Ureter (tissue), 1 donor: ENCODE measurements around the gene DCC. TPM values are rescaled to one million over a fixed set of nuclear protein-coding genes. Genes with fewer than 3 reads are reported as not detected.

Experiments
- DNase-seq: peaks from one replicate; pipeline ENCODE4 v3.0.0-alpha.2; 2020; ENCODE audit warnings: low spot score
- total RNA-seq: library from RNA; stranded (reverse); gene quantifications from one replicate; pipeline ENCODE4 v1.2.4, GENCODE V29; 2023
- donor health status: DM: yes; HTN: yes; CAD: no.

Gene DCC, protein sequence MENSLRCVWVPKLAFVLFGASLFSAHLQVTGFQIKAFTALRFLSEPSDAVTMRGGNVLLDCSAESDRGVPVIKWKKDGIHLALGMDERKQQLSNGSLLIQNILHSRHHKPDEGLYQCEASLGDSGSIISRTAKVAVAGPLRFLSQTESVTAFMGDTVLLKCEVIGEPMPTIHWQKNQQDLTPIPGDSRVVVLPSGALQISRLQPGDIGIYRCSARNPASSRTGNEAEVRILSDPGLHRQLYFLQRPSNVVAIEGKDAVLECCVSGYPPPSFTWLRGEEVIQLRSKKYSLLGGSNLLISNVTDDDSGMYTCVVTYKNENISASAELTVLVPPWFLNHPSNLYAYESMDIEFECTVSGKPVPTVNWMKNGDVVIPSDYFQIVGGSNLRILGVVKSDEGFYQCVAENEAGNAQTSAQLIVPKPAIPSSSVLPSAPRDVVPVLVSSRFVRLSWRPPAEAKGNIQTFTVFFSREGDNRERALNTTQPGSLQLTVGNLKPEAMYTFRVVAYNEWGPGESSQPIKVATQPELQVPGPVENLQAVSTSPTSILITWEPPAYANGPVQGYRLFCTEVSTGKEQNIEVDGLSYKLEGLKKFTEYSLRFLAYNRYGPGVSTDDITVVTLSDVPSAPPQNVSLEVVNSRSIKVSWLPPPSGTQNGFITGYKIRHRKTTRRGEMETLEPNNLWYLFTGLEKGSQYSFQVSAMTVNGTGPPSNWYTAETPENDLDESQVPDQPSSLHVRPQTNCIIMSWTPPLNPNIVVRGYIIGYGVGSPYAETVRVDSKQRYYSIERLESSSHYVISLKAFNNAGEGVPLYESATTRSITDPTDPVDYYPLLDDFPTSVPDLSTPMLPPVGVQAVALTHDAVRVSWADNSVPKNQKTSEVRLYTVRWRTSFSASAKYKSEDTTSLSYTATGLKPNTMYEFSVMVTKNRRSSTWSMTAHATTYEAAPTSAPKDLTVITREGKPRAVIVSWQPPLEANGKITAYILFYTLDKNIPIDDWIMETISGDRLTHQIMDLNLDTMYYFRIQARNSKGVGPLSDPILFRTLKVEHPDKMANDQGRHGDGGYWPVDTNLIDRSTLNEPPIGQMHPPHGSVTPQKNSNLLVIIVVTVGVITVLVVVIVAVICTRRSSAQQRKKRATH (N-terminal part only)
- 4.4 TPM for total RNA-seq

DNA sequence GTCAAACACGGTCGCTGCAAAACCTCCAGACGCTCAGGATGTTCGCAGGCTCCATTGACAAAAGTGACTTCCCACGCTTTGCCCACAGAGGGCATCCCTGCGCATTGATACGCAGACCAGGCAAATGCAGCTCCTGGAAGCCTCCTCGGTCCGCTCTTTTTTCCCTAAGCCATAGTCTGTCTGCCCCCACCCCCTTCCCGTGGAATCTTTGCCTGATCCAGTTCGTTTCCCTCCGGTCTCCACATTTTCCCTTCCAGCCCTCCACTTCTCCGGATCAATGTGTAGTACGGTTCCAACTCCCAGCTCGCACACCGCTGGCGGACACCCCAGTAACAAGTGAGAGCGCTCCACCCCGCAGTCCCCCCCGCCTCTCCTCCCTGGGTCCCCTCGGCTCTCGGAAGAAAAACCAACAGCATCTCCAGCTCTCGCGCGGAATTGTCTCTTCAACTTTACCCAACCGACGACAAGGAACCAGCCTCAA lies at the start of gene DCC:
DCC (plus strand) TSS at position 307 of the 481 bp plus-strand sequence. CDS start 591 bp downstream, outside the sequence.
- DNase-seq = peak; percentile 46

DNA sequence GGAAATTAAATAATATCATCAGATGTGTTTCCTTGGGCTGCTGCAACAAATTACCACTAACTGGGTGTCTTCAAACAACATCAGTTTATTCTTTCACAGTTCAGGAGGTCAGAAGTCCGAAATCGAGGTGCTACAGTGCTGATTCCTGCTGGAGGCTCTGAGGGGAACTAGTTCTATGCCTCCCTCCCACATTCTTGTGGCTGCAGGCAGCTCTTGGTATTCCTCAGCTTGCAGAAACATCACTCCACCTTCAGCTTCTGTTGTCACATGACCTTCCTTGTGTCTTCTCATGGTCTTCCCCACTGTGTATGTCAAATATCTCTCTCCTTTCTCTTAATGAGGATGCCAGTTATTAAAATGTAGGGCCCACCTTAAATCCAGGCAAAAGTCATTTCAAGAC lies 29.3 kb upstream of the DCC start:
- DNase-seq = no peak

DNA sequence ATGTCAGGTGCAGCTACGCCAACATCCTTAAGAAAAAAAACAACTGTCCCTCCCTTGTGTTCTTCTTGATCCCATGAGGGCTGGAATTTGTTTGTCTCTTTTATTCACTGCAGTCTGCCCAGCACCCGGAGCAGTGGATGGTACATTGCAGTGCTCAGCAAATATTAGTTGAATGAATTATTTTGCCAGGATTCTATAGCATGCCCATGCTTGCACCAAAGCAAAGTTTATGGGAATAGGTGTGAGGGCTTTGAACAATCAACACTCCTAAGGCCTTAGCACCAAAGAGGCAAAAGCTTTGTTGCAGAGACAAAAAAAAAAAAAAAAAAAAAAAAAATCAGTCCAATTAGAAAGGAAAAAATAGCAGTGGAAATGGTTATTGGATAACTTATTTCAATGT lies 28.7 kb upstream of the DCC start:
- no peak for DNase-seq

DNA sequence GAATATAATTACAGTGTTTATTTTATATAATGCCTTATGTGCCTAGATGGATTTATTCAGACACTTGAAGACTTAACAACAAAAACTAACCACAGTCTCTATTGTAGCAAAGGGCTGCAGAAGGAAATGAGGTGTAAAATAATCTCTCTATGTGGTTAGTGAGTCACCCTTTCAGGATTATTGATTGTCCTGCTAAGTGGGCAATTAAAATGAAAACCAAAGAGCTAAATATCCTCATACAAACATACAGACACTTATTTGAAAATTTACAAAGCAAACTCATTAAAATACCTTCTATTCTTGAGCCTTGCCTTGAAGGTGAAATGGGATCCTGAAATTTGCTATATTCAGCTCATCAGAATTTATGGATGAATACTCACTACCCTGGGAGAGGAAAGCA lies 27.7 kb upstream of the DCC start:
- no peak for DNase-seq

DNA sequence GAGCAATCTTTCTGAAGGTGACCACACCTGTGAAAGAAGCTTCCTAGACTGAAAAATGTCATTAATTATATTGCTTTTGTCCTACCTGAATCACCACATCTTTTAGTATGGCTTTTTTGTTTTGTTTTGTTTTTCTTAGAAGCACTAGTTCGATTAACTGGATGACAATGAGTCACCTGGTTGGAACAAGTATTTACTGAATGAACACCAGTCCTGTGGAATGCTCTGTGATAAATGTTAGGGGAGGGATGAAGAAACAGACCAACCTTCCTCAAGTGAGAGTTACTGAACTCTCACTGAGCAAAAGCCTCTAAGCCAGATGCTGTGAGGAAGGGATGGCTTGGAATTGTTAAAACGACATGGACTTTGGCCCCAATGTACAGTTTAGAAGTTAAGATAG lies 26.8 kb upstream of the DCC start:
- no peak for DNase-seq

DNA sequence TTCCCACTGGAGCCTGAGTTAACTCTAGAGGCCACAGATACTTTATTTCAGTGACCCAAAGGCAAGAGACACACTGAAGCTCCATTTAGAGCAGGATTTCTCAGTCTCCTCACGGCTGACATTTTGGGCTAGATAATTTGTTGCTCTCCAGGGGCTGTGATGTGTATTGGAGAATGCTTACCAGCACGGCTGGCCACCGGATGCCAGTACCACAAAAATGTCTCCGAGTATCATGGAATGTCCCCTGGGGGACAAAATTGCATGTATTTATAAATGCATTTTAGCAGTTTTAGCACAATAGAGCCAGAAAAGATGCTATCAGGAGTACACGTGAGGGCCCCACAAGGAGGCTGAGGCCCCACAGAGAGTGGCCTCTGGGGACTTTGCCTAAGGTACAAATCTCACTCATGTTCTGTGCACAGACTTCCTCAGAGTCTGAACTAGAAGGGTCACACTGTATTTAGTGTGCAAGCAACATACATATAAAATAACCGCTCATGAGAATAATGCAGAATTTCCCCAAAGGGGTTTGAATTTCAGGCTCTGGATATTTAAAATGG lies 20.5 kb upstream of the DCC start:
- no peak for DNase-seq

DNA sequence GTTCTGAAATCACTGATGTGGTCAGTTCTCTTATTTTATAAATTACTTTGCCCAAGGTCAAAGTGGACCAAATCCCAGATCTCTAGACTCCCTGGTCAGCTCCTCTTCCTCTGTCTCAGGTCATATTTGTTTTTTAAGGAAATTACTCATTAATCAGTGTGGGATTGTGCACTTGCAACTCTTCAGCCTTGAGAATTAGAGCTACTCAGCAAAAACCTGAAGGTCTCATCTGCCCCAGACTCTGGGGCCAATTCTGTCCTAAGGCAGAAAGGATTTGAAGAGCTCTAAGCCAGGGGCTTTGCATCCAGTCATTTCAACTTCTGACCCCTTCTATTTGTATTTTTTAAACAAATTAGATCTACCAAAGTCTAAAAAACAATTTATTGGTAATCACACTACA lies 17.7 kb upstream of the DCC start:
- DNase-seq = no peak

DNA sequence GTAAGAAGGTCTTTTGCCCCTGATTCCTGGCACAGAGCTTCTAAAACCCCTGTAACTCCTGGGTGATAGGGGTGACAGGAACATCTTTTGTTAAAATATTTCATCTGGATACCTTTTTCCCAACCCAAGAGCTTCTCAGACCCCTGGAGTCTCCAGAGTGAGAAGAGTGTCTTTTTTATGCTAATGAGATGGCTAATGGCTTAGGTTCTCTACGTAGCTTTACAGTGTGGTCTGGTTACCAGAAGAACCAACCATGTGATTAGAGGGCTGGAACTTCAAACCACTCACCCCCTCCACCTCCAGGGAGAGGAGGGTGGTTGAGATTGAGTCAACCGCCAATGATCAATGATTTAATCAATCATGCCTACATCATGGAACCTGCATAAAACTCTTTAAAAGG lies 16.2 kb upstream of the DCC start:
- DNase-seq = no peak

DNA sequence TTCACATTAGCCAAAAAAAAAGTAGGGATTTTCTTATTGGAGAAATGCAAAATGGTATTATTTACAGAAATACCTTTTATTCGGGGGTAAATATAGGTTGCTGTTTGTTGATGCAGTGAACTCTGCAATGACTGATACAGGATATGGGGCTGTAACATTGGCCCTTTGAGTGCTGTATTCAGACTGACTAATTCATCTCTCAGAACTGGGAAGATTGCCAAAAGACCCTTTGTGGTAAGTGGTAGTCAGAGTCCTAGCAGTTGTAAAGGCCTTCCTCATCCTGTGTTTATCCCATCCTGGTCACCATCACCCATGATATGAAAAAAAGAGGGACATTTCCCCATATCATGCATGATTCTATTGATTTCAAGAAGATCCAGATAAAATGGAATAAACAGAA lies 14.0 kb upstream of the DCC start:
- no peak for DNase-seq

DNA sequence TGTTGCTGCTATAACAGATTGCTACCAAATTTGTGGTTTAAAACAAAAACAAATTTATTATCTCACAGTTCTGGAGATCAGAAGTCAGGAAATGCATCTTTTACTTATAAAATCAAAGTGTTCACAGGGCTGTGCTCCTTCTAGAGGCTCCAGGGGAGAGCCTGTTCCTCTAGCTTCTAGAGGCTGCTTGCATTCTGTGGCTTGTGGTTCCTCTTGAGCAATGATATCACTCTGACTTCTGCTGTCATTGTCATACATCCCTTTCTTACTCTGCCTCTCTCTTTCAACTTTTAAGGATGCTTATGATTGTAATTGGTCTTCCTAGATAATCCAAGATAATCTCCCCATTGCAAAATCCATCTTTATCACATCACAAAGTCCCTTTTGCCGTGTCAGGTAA lies 6.1 kb upstream of the DCC start:
- no peak for DNase-seq

DNA sequence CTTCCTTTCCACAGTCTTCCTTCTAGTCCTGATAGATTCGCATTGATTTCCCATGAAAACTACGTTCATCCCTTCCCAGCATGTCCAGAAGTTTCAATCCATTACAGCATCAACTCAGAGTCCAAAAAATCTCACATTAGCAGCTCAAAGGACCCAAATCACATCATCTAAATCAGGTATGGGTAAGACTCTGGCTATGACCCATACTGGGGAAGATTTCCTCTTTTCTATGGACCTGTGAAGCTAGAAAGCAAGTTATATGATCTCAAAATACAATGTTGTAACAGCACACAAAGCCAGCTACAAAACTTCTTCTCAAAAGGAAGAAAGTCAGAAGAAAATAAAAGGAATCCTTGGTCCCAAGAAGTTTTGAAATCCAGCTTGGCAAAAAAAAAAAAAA lies 5.7 kb upstream of the DCC start:
- no peak for DNase-seq

DNA sequence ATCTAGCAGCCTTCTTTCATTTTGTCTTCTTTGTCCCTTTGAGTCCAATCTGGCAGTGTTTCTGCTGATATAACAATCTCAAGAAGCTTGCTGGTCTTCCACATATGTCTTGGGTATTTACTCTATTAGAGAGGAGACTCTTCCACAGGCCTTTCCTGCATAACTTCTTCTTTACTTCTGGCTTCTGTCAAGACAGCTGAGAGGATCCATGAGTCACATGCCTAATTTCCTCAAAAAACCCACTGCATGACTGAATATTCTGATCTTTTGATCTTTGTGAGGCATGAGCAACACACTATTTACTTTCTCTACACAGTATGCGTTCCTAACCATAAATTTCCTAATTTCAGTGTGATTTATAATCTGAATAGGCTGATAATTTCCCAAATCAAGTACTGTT lies 5.1 kb upstream of the DCC start:
- DNase-seq = no peak

DNA sequence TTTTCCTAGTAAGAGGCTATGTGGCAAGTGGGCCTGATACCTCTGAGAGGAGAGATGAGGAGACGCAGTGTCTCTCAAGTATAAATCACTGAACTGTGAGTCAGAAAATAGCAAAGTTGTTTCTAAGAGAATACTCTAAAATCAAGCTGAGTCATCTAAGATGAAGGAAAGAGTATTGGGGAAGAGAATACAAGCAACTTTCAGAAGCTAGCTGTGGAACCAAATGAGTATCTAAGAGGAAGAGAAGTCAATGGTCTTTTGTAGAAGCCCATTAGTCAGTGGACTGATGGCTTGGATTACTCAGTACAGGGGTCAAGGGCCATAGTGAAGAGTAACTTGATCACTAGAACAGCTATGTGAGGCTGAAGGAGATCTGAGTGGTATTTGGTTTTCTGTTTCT lies 2.7 kb upstream of the DCC start:
- no peak for DNase-seq

DNA sequence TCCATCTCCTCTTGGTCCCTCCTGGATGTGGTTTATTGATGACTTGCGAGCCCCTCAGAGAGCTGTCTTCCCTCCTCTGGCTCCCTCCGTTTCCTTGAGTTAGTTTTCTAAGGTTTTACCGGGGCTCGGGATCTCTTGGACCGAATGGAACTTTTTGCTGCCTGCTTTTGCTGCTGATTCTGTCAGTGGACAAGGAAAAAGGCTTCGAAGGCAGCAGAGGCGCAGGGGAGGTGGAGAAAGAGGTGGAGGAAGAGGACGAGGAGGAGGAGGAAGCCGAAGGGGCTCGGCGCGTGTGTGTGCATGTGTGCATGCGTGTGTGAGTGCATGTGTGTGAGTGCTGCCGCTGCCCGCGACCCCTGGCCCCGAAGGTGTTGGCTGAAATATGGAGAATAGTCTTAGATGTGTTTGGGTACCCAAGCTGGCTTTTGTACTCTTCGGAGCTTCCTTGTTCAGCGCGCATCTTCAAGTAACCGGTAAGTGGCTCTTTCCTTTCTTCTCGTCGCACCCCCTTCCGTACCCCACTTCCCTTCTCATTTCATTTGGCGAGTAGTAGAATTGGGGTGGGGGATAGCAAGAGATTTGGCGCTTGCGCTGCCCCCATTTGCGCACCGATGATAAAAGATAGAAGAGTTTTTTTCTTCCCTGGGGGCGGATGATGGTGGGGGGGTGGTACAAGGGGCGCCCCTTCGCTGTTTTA lies 557 bp downstream of the DCC start:
- DNase-seq = no peak

DNA sequence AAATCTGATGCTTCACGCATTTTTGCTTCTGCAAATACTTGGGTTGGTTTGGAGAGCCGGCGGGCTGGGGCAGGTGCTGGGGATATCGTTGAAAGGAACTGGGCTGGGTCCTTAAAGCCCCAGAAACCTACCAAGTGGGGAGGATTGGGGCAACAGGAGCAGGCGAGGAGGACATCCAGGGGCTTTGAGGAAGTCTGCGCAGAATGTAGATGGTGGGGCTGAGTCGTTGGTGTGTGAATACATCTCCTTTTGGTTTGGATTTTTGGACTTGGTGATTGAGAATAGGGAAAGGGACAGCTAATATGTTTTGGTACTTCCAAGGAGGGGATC lies 1.1 kb downstream of the DCC start:
- DNase-seq = no peak

DNA sequence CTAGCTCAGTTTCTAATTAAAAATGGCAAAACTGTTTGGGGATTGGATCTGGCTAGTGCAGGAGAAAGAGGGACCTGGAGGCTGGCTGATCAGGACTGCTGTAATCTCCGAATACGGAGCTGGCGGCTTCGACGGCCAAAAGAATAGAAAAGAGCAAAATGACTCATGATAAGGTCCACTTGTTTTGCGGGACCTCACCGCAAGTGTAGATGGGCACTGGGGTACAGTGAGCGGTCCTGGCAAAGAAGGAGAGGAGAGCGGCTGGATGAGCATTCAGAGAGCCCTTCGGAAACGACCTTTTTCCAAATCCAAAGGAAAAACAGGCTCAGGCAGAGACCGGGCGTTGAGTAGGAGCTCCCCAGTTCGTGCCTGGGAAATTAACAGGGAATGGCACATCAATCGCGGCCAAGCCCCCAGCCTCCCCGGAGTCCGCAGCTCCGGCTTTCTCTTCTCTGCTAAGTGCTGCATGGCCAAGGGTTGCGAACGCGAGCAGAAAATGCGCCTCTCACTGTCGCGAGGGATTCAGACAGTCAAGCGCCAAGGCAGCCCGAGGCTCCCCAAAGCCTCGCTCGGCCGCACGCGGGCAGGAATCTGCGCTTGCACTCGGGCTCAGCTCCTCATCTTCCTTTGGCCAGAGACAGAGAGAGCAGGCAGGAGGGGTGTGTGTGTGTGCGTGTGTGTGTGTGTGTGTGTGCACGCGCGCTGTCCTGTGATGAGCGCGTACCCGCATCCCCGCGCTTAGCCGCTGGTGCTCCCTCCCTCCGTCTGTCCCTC lies 1.8 kb downstream of the DCC start:
- DNase-seq = no peak

DNA sequence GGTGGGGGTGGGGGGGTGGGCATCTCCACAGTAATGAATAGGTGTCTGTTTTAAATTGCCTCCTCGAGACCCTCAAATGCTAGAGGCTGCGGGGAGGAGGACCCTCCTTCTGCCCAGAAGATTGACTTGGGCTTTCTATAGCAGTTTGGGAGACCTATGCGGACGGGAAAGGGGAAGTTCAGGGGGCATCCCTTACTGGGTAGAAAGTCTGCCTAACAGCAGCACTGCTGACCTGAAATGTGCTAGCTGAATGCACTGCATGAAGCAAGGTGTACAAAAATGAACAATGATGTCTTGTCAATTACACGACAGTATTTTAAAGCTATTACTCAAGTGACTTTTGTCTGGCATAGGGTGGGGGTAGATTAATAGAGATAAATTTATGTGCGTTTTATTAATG lies 2.5 kb downstream of the DCC start:
- no peak for DNase-seq

DNA sequence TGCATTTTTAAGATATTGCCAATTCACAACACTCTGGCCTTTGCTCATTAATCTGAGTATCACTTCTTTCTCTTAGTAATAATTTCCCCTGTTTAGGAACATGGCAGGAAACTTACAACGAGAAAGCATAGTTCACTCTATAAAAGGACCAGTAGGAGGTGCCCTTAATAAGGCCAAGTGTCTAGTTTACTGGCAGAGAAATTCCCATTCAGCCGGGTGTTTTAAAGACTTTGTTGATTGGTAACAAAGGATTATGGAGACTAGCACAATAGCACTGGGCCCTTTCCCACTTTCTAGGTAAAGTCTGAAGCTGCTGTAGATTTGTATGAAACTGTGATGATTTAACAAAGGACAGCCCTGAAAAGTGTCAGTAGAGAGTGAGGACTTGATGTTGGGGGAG lies 3.1 kb downstream of the DCC start:
- no peak for DNase-seq

DNA sequence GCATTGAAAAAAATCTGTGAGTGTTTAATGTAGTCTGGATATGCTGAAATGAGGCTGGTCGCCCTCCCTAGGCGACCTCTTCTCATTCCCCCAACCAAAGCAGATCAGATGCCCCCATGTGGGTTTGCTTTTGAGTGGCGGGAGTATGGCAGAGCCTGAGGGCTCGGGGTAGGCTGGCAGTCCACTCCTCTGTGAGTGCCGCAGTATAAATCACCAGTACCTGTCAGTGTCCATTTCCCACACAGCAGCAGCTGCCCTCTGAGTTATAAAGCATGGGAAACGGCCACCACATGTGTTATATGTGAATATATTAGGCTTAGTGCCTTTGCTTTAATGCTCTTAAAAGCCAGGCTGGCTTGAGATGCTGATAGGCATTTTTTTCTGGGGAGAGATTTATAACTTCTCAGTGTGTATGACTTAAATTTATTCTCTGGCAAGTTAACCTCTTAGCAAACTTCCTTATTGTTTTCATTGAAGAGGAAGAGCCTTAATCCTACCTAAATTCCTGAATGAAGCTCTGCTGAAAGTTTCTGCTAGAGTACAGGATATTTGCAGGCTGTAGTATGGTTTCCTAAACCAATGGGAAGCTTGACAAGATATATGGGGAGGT lies 3.8 kb downstream of the DCC start:
- DNase-seq = no peak

DNA sequence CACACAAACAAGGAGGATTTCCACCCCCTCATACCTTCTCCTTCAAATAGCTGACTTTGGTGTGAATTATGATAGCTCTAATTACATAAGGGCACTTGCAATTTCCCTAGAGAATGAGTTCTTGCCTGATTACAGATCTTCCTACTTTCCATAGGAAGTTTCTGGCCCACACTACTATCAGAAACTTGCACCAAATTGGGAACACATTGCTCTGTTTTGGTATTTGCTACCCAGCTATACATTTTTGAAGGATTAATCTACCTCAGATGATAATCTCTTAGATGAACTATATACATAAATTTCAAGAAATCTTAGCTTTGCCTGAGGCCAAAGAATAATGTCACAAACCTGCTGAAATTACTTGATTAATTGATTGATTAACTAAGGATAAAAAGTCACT lies 4.9 kb downstream of the DCC start:
- no peak for DNase-seq
